Left forelimb (tissue), 1 donor: Measurements from ENCODE around the gene VENTX.

Experiments
- DNase-seq: peaks from one replicate; pipeline ENCODE4 v3.0.0-alpha.2; 2018; ENCODE audit warnings: low spot score

VENTX gene

DNA sequence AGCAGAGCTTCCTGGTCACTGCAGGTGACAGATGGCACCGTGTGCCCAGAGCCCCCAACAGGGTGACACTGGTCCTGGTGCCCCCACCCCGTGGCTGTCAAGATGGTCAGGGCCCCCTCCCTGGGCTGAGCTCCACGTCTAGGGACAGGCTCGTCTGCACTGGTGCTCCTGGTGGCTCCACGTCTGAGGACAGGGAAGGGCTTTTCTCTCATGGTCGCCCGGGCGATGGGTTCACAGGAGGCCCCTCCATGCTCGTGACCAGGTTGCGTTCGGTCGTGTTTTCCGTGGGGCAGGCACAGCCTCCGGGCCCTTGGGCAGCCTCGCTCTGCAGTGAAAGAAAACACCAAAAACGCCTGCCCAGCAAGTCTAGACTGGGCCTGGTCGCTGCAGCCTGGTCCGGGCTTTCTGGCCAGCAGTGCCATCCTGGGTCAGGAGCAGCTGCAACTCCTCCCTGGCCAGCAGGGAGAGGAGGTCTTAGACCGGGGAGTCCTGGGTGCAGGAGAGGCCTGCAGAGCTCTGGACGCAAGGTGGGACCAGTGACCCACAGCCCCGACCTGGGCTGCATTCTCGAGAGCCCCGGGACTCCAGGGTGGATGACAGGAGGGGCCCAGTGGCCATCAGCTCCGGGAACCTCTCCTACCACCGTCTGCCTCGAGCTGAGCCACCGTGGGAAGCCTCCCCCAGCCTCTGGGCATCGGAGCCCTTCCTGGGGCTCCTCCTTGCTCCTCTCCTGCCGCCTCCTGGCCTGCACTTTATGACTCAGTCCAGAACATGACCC is 35.5 kb upstream of the VENTX start:
- no peak for DNase-seq

DNA sequence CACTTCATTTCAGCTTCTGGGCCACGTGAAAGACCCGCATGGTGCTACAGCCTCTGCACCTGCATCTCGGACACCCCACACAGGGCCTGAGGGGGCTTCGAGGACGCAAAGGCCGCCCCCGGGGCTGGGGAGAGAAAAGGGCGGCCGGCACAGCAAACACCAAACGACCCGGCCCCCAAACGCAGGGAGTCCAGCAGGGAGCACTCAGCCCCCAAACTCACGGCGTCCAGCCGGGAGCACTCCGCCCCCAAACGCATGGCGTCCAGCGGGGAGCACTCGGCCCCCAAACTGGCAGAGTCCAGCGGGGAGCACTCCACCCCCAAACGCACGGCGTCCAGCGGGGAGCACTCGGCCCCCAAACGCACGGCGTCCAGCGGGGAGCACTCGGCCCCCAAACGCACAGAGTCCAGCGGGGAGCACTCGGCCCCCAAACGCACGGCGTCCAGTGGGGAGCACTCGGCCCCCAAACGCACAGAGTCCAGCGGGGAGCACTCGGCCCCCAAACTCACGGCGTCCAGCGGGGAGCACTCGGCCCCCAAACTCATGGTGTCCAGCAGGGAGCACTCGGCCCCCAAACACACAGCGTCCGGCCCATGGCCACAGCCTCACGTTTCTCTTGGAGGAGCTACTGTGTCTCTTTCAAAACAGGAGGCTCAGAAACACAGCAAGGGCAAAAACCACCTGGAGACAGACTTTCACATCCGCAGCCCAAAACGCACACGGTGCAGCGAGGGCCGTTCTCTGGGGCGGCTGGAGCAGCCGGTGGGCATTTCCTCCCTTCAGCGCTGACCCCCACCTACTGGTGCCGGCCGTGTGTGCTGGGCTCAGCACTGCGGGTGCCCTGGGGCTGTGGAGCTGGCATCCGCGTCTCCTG is 34.6 kb upstream of the VENTX start:
- DNase-seq = no peak

DNA sequence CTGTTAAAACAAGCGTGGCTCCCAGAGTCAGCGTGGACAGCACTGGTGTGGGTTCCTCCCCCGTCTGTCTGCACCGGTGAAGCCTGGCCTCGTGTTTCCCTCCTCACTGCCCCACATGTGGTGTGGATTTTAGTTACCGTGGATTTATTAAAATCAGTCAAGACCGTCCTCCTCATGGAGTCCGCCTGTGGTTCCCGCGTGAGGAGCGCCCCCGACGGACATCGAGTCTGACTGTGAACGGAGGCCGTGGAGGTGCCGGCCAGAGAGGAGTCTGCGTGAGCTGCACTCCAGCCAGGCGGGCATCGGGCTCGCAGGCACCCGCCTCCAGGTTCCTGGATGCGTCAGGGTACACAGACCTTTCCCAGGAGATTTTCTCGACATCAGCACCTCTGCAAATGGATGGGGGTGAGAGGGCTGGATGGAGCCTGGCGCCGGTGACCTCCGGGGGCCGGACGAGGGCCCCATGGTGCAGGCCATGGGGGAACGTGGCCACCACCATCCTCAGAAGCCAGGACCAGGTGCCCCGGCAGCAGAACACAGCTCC is 33.9 kb upstream of the VENTX start:
- no peak for DNase-seq

DNA sequence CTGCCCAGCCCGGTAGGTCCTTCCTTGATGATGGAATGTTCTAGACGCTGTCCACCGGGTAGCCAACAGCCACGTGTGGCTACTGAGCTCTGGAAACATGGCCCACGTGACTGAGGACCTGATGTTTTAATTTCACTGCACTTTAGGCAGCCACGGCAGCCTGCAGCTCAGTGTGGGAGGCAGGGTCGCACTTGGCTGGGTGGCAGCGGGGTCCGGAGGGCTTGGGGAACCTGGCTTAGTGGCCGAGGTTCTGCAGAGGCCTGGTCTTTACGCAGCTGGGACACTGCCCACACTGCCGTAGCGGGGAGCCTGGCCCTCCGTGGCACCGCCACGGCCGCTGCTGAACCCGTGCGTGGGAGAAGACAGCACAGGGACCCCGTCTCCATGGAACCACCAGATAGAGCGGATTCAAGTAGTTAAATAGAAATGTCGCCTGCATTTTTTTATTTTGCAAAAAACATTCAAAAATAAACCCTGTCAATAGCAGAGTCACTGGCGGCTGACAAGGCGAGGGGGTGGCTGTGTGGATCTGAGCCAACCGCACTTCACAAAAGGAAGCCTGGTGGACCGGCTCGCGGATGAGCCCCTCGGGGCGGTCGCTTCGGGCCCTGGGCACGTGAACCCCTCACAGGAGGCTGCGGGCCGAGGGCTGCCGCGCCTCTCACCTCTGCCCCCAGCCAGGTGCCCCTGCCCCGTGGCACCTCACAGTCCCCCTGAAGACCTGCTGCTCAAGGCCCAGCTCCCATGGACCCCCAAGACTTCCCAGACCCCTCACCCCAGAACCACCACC is 33.2 kb upstream of the VENTX start:
- no peak for DNase-seq

DNA sequence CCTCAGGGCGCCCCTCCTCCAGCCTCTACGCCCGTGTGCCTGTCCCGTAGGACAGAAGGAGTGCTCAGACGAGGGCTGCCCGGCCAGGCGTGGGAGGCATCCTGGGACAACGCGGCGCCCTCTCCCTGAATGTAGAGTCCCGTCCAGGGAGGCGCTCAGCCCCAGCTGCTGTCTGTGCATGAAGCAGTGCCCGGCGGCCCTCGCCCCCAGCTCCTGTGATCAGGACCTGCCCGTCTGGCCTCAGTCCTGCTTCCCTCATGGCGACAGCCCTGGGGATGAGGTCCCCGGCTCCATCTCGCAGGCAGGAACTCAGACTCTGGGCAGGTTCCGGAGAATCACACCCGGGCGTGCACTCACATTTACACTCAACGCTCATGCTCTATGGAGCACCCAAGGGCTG is 32.5 kb upstream of the VENTX start:
- DNase-seq = no peak

DNA sequence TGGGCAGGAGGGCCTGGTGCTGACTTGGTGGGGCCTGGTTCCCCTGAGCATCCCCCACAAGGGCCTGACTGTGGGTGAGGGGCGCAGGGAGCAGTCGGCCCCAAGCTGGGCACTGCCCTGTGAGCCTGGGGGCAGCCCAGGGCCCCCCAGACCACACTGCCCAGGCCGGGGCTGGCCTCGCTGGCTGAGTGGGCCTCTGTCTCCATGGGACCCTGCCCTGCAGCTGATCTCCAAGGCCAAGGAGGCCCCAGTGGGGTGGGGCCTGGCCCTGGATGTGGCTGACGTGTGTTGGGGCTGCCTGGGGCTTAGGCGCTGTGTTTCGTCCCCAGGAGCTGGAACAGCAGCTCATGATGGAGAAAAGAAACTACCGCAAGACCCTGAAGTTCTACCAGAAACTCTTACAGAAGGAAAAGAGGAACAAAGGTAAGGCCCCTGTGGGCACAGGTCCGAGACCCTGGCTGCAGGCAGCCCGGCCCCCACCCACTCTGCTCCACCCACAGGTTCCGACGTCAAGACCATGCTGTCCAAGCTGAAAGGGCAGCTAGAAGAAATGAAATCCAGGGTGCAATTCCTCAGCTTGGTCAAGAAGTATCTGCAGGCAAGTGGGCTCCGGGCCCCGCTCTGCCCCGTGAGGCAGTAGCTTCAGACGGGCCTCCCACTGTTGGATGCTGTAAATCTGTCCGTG is 31.2 kb upstream of the VENTX start:
- DNase-seq = no peak

DNA sequence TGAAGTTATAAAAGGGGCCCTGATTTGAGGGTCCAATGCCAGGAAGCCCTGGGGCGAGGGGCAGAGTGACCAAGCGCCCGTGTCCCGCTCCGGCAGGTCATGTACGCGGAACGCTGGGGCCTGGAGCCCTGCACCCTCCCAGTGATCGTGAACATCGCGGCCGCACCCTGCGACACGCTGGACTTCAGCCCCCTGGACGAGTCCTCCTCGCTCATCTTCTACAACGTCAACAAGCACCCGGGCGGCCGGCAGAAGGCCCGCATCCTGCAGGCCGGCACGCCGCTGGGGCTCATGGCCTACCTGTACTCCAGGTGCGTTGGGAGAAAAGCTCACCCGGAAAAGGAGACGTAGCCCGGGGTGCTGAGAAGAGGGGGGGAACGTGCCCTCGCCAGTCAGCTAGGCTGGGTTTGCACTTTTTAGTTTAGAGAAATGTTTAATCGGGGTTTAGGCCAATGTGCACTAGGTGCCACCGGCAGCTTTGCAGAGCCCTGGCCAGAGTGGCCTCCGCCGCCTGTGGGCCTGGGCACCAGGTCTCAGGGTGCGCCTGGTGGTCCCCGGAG is 30.5 kb upstream of the VENTX start:
- no peak for DNase-seq

DNA sequence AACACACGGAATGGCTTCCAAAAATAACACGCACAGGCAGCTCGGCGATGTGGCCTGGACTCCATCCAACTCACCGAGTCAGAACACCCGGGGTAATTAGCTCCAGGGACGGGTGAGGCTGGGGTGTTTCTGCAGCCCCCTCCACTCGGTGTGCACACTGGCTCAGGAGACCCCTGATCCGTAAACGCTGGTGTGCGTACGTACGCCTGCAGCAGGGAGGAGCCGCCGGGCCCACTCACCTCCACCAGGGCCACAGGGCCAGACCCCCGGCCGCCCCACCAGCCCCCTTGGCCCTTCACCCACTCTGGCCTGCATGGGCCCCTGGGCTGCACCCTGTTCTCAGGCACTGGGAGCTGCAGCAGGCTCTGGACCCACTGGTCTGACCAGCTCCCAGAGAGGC is 30.0 kb upstream of the VENTX start:
- DNase-seq = no peak

DNA sequence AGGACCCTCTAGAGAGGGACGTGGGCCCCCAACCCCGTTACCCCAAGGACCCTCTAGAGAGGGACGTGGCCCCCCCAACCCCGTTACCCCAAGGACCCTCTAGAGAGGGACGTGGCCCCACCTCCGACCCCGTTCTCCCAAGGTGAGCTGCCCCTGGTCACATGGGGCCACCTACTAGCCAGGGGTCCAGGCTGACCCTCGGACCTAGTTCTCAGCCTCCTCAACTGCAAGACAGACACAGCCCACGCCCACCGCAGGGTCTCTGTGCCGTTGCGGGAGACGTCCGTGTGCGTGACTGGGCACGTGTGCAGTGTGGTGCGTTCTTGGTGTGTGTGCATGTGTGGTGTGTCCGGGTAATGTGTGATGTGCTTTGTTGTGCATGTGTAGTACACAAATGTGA is 29.2 kb upstream of the VENTX start:
- no peak for DNase-seq

DNA sequence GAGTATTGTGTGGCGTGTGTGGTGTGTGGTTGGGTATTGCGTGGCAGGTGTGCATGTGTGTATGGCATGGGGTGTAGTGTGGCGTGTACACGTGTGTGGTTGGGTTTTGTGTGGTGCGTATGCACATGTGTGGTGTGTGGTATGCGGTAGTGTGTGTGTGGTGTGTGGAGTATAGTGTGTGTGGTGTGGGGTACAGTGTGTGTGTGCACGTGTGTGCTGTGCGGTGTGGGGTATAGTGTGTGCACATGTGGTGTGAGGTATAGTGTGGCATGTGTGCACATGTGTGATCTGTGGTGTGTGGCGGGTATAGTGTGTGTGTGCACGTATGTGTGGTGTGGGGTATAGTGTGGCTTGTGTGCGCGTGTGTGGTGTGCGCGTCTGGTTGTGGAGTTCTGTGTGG is 28.5 kb upstream of the VENTX start:
- DNase-seq = no peak

DNA sequence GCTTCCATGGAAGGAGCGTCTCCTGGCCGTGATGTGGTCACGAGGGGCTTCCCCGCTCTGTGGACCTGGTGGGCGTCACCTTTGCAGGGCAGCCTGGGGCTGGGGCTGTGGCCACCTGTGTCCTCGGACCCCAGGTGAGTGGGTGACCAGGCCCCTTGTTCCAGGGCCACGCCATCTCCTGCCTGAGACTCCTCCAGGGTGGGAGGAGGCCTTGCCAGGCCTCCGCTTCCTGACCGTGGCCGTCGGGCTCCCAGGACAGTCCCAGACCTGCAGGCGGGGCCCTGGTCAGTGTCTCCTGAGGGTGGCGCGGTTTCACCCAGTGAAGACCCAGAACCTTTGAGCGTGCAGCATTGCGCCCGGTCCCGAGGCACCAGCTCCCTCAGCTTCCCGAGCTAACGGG is 28.0 kb upstream of the VENTX start:
- DNase-seq = no peak

DNA sequence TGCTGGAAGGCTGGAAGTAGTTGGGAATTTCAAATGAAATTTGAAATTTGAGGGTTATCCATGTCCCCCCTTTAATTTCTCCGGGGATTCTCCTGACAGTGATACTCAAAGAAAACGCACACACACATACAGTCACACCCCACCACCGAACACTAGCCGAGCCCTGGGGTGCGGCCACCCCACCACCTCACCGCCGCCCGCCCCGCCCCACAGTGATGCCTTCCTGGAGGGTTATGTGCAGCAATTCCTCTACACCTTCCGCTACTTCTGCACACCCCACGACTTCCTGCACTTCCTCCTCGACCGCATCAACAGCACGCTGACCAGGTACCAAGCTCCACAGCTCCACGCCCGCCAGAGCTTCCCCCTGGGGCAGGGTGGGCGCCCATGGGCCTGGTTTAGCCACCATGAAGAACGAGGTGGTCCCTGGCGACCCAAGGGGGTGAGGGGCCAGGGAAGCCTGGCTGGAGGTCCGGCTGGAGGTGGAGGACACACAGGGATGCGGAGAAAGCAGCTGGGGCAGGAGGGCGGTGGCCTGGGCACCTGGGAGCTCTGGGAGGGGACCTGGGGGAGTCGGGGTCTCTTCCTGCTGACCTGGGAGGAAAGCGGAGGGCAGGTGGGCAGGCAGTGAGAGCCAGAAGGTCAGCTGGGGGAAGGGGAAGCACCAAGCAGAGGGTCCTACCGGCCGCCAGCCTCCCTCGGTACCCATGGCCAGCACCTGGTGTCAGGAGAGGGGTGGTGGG is 27.1 kb upstream of the VENTX start:
- DNase-seq = no peak

DNA sequence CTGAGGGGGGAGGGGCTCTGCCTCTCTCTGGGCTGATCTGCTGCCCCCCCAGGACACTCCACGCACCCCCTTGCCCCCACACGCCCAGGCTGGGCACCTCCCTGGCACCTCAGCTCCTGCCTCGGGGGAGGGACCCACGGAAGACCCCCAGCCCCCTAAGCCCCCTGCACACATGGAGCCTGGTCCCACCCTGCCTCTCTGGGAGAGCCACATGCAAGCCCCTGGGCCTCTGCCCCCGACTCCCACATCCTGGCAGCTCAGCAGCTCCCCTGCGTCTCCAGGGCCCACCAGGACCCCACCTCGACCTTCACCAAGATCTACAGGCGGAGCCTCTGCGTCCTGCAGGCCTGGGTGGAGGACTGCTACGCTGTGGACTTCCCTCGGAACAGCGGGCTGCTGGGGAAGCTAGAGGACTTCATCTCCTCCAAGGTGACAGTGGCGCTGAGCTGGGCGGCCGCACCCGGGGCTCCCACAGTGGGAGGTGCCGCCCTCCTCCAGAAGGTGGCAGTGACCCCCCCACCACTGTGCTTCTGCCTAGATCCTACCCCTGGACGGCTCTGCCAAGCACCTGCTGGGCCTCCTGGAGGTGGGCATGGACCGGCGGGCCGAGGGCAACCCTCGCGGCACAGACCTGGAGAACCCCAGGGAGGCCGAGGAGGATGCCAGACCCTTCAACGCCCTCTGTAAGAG is 26.4 kb upstream of the VENTX start:
- DNase-seq = no peak

DNA sequence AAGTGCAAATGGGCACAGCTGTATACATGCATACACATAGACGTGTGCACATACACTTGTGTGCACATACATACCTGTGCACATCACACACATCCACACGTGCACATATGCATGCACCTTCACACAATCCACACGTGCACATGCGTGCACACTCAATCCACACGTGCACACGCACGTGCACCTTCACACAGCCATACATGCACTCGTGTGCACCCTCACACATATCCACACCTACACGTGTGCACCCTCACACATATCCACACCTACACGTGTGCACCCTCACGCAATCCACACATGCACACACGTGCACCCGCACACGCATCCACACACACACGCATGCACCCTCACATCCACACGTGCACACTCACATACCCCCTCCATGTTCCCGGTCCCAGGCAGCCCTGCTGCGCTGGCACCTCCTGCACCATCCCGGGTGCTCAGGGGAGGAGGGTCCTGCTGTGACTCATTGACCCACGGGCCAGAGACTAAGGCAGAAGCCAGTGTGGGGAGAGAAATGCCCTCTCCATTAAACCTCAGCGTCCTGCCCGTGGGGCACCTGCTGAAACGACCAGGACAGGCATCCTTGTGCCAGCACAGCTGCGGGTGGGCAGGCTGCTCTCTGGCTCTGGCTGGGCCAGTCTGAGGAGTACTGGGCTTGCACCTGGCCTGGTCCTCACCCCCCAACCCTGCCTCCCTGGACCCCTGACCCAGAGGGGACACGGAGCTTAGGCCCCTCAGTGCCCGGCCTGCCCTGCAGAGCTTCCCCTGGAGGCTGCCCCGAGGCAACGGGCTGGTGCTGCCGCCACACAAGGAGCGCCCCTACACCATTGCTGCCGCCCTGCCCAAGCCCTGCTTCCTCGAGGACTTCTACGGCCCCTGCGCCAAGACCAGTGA is 25.4 kb upstream of the VENTX start:
- no peak for DNase-seq

DNA sequence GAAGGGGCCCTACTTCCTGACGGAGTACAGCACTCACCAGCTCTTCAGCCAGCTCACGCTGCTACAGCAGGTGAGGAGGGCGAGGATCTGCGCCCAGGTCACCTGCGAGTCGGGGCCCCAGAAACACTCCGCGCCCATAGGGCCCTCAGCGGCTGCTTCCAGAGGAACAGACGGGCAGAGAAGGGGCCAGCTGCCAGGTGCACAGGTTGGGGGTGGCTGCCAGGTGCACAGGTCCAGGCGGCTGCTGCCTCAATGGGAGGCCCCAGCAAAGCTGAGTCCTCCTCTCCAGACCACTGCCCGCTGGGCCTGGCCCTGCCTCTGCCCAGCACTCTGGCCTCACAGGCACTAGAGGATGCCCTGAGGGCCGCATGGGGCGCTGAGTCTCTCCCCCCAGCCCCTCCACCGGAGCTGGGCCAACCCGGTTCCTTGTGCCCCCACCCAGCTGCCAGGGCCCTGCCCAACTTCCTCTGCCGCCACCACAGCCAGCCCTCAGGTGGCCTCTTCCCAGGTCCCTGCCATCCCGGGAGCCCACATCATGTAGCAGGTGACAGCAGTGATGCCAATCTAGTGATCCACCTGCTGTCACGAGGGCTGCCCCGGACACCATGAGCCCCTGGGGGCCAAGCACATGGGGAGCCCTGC is 24.7 kb upstream of the VENTX start:
- no peak for DNase-seq

DNA sequence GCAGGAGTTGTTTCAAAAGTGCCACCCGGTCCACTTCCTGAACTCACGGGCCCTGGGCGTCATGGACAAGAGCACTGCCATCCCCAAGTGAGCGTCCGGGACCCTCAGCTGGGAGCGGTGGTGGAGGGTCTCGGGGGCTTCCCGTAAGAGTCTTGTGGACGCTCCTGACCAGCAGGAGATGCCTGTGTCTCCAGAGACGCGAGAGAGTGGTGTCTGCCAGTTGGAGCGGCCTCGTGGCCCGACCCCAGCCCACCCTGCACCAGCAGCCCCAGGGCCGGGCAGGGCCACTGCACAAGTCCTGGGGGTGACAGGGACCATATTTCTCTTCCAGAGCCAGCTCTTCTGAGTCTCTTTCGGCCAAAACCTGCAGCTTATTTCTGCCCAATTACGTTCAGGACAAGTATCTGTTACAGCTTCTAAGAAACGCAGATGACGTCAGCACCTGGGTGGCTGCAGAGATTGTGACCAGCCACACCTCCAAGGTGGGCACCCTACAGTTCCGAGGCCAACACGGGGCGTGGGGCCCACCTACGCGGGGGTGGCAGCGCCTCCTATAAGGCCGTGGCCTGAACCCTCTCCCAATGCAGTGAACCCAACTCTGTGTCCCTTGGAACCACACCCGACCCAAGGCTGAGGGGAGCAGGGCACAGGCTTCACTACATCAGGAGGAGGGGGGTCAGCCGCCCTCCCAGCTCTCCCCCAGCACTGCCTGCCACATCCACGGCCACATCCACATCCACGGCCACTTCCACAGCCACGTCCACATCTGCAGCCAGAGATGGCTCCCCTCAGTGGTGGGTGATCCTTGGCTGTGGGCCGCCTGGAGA is 23.8 kb upstream of the VENTX start:
- DNase-seq = no peak
